ENCODE measurements around the gene YDJC.
"Not testable (repeated sequence)": the region's sequence is repeated elsewhere in the genome, so short reads cannot be mapped to it uniquely, and the experiment has no call there.

The YDJC gene

GRCh38 chr22:21629255-21630149 is at the start of gene YDJC:
Gene YDJC (minus strand): TSS chr22:21630022. CDS start chr22:21630014, 8 bp downstream.
- DNase-seq, result peak; percentile 88

- no peak for DNase-seq
Measured at GRCh38 chr22:21679383-21679782, 49.6 kb upstream of the YDJC start.

GRCh38 chr22:21678842-21679241 is 49.0 kb upstream of the YDJC start:
- DNase-seq, result not testable (repeated sequence)

GRCh38 chr22:21677606-21678443 is 48.0 kb upstream of the YDJC start:
- DNase-seq, result no peak

GRCh38 chr22:21674638-21675245 is 44.9 kb upstream of the YDJC start:
- no peak for DNase-seq

- no peak for DNase-seq
Measured at GRCh38 chr22:21673534-21674321, 43.9 kb upstream of the YDJC start.

GRCh38 chr22:21672107-21672629 is 42.3 kb upstream of the YDJC start:
- no peak for DNase-seq

- no peak for DNase-seq
Measured at GRCh38 chr22:21669026-21669425, 39.2 kb upstream of the YDJC start.

GRCh38 chr22:21666786-21667185 is 37.0 kb upstream of the YDJC start:
- DNase-seq, result no peak

GRCh38 chr22:21665047-21665851 is 35.4 kb upstream of the YDJC start:
- no peak for DNase-seq

- DNase-seq, result no peak
Measured at GRCh38 chr22:21663738-21664137, 33.9 kb upstream of the YDJC start.

- no peak for DNase-seq
Measured at GRCh38 chr22:21661991-21662390, 32.2 kb upstream of the YDJC start.

- no peak for DNase-seq
Measured at GRCh38 chr22:21660904-21661303, 31.1 kb upstream of the YDJC start.

- no peak for DNase-seq
Measured at GRCh38 chr22:21659864-21660525, 30.2 kb upstream of the YDJC start.

GRCh38 chr22:21657360-21658032 is 27.7 kb upstream of the YDJC start:
- peak; percentile 86 for DNase-seq

GRCh38 chr22:21657020-21657359 is 27.2 kb upstream of the YDJC start:
- DNase-seq, result no peak

- DNase-seq, result no peak
Measured at GRCh38 chr22:21652547-21653545, 23.0 kb upstream of the YDJC start.

- DNase-seq, result peak; percentile 87
Measured at GRCh38 chr22:21652010-21652546, 22.3 kb upstream of the YDJC start.

GRCh38 chr22:21651521-21652009 is 21.7 kb upstream of the YDJC start:
- DNase-seq, result no peak

Data from NCI-H1105 treated with DMSO at 0.1 percent for 48 hours (cell line).